Kidney epithelial cell (primary cell): ENCODE data around the gene ADCY4. TPM values are rescaled to one million over a fixed set of nuclear protein-coding genes. Genes with fewer than 3 reads are reported as not detected.

Source experiments
- DNase-seq: peaks from one replicate; pipeline ENCODE4 v3.0.0-alpha.2; 2010; ENCODE audit warnings: low read depth
- H3K27me3 ChIP-seq: 2 replicates; pipeline ENCODE4 v1.6.0; 2011; ENCODE audit warnings: low read length; ENCODE audit not compliant: control insufficient read depth, insufficient read depth
- H3K36me3 ChIP-seq: 2 replicates; pipeline ENCODE4 v1.5.1; 2011; ENCODE audit warnings: low read length; ENCODE audit not compliant: control insufficient read depth, insufficient read depth
- H3K4me3 ChIP-seq: 2 replicates; pipeline ENCODE4 v1.5.1; 2011; ENCODE audit warnings: low read depth, mild to moderate bottlenecking, control low read depth, low read length
- total RNA-seq: library from RNA; depleted of rRNA; stranded (reverse); fragments of >200 nt; gene quantifications from 2 replicates; pipeline ENCODE4 v1.2.3, GENCODE V29; 2015
- TF ChIP-seq, protein P1 (sequence below): IDR thresholded peaks from 2 replicates; pipeline ENCODE4 v1.5.1; 2011; ENCODE audit warnings: mild to moderate bottlenecking, moderate library complexity, low read length, control low read depth, inconsistent platforms; ENCODE audit not compliant: insufficient read depth, poor library complexity, severe bottlenecking

The ADCY4 gene
- total RNA-seq, 1 donor from 2014 or later, result 9.0 TPM

DNA sequence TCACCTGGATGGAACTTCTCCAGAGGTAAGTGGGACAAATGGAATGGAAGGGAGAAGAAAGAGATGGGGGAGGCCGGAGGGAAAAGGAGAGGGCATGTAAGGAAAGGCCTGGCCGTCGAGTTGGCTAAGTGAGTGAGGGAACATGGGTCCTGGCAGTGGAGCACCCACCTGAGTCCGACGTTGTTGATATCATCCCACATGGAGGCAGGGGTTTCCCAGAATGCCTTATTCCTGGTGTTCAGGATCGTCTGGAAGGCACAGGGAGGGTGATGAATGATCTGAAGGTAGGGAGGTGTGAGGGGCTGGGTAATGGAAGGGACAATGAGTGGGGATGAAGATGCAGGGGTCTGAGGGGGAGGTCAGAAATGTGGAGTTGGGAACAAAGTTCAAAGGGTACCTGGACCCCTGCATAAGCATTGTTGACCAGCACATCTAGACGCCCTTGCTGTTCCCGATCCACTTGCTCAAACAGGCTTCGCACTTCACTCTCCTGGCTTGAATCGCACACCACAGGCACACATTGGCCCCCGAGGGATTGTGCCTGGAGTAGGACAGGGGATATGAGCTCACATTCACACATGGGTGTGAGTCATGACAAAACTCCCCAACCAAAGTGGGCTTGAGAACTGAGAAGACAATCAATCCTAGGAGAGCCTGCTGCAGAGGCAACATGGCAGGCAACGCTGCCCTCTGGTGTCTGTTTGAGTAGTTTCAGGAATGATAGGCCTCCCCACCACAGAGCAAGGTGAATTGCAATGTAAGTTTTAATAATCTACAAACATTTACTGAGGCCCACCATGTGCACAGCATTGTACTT is 38.3 kb downstream of the ADCY4 start:
- no peaks in the 10 kb centered on the region for H3K27me3 ChIP-seq
- TF ChIP-seq, protein P1, sequence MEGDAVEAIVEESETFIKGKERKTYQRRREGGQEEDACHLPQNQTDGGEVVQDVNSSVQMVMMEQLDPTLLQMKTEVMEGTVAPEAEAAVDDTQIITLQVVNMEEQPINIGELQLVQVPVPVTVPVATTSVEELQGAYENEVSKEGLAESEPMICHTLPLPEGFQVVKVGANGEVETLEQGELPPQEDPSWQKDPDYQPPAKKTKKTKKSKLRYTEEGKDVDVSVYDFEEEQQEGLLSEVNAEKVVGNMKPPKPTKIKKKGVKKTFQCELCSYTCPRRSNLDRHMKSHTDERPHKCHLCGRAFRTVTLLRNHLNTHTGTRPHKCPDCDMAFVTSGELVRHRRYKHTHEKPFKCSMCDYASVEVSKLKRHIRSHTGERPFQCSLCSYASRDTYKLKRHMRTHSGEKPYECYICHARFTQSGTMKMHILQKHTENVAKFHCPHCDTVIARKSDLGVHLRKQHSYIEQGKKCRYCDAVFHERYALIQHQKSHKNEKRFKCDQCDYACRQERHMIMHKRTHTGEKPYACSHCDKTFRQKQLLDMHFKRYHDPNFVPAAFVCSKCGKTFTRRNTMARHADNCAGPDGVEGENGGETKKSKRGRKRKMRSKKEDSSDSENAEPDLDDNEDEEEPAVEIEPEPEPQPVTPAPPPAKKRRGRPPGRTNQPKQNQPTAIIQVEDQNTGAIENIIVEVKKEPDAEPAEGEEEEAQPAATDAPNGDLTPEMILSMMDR, result peak; percentile 80
- peak; percentile 85 for DNase-seq
- no peaks in the 10 kb centered on the region for H3K36me3 ChIP-seq
- no peak overlapping the region for H3K4me3 ChIP-seq

DNA sequence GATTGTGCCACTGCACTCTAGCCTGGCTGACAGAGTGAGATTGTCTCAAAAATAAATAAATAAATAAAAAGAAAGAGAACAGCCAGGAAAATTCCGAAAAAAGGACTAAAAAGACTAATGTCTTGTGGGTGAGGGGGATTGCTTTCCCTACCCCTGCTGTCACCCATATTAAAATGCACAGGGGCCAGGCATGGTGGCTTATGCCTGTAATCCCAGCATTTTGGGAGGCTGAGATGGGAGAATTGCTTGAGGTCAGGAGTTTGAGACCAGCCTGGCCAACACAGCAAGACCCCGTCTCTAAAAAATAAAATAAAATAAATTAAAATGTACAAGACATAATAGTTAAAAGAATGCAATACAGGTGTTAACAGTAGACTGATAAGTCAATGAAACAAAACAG is 41.3 kb downstream of the ADCY4 start:
- no peaks in the 10 kb centered on the region for H3K27me3 ChIP-seq
- no peak overlapping the region for H3K4me3 ChIP-seq
- TF ChIP-seq, protein P1, result no peak
- no peak for DNase-seq
- peaks cover 1% of the 10 kb centered on the region for H3K36me3 ChIP-seq

DNA sequence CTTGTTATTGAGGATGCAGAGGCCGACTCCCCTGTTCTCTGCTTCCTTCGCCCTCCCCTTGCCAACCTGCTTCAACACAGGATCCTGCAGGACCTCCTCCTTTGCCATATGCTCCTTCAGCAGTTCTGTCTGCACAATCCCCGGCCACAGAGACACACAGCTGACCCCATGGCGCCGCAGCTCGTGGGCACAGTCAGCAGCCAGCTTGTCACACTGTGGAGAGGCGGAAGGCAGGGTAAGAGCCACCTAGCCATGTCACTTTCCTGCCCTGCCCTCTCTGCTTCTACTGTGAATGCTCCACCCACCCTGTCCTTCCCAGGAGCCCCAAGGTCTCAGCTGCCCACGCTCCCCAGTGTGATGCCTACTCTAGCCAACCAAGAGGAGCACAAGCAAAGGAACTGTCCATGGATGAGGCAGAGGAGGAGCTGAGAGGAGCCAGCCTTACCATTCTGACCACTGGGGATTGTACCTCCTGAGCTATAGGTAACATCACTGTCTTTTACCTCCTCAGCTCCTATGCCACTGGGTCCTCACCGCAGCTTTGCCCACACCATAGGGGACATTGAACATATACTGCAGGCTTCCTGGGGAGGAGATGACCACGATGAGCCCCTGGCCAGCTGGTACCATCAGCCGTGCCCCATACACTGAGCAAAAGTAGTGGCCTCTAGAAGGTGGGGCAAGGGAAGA is 42.6 kb downstream of the ADCY4 start:
- no peak for DNase-seq
- TF ChIP-seq, protein P1, result no peak
- H3K36me3 ChIP-seq, result peaks cover 1% of the 10 kb centered on the region

DNA sequence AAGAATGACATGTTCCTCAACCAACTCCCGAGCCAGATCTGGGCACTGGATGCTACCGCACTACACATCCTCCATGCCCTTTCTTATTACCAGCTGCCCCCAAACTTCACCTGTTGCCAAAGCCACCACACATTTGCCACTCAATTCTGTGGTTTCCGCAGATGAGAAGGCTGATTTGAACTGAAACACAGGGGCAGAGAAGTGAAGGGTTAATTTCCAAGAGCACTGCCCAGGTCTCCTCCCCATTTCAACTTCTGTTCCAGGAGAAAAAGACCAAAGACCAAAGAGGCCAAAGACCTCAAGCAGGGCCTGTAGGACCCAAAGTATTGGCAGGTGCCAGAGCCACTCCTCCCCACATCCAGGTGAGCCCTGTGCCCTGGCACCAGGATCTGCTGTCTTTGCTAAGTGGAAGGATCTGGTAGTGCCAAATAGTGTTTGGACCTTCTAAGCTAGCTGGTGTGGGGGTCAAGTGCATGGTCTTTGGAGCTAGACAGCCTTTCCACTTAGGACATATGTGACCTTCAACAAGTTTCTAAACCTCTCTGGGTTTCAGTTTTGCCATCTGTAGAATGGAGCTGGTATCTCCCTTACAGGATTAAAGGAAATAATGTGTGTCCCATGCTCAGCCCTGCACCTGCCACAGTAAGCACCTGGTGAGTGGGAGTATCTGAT is 43.3 kb downstream of the ADCY4 start:
- H3K4me3 ChIP-seq, result no peak overlapping the region
- TF ChIP-seq, protein P1, result no peak
- H3K27me3 ChIP-seq, result no peaks in the 10 kb centered on the region
- peaks cover 1% of the 10 kb centered on the region for H3K36me3 ChIP-seq
- no peak for DNase-seq

More for the DNA sequence above, 42.6 kb downstream of the ADCY4 start:
- no peak overlapping the region for H3K4me3 ChIP-seq
- H3K27me3 ChIP-seq, result no peaks in the 10 kb centered on the region

DNA sequence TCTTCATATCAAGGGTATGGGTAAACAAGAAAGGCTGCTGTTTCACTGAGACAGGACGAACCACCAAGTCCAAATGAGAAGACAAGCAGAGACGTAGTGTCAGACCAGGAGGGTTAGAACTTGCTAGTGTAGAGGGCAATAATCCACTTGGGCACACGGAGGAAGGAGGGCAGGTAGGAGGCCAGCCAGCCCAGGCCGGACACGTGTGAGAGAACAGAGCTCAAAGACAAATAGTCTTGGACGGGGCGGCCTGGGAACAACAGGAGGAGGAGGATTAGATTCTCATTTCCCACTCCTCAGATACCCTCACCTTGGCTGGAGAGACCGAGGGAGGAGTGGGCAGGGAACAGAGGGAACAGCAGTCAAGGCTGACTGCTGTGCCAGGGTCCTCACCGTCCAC is 44.1 kb downstream of the ADCY4 start:
- H3K4me3 ChIP-seq, result no peak overlapping the region
- no peak for DNase-seq
- H3K36me3 ChIP-seq, result peaks cover 1% of the 10 kb centered on the region
- no peaks in the 10 kb centered on the region for H3K27me3 ChIP-seq
- TF ChIP-seq, protein P1, result no peak
